Measurements from ENCODE around the gene HIGD1C. TPM values are rescaled to one million over a fixed set of nuclear protein-coding genes. Genes with fewer than 3 reads are reported as not detected.
"Not testable (repeated sequence)": the region's sequence is repeated elsewhere in the genome, so short reads cannot be mapped to it uniquely, and the experiment has no call there.

HIGD1C gene
- total RNA-seq, 2 donors from 2014 or later, result not detected

DNA sequence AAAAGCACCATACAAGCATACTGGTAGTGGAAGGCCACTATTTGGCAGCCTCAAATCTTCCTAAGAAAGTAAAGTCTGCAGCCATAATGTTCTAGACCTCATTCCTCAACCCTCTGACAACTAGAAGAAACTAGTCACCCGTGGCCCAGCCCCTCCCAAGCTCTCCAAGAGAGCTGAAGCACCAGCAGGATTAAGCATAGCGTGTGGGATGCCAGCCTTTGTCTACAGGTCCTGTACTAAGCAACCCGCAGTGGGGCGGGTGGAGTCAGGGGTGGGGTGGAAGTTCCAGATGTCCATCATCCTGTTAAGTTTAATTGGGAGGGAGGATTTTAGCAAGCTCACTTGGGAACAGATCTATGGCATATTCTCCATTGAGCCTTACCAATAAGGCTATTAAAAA lies 59.6 kb downstream of the HIGD1C start:
- H3K36me3 ChIP-seq, result no peaks in the 10 kb centered on the region
- H3K27me3 ChIP-seq, result no peaks in the 10 kb centered on the region

GRCh38 chr12:51012570-51013236 lies 60.4 kb downstream of the HIGD1C start:
- peaks cover 5% of the 10 kb centered on the region for H3K4me1 ChIP-seq
- no peaks in the 10 kb centered on the region for H3K9me3 ChIP-seq
- H3K9ac ChIP-seq (ENCODE audit: low read depth in 2 of 2, low read length in 2 of 2), result no peak overlapping the region
- H3K4me3 ChIP-seq, result no peak overlapping the region
- intact Hi-C loops (cut with DNase I), result no loop called here
- no peaks in the 10 kb centered on the region for H3K27me3 ChIP-seq
- no peak for TF ChIP-seq CTCF (IDR thresholded peaks at IDR 0.05)
- DNase-seq, result no peak
- H3K36me3 ChIP-seq, result no peaks in the 10 kb centered on the region
- H3K27ac ChIP-seq, result no peak overlapping the region

More for the DNA sequence above, 59.6 kb downstream of the HIGD1C start:
- intact Hi-C loops (cut with DNase I), result no loop called here
- no peak overlapping the region for H3K4me3 ChIP-seq
- H3K27ac ChIP-seq, result no peak overlapping the region
- DNase-seq, result no peak
- H3K4me1 ChIP-seq, result peaks cover 5% of the 10 kb centered on the region
- no peak for TF ChIP-seq CTCF (IDR thresholded peaks at IDR 0.05)
- no peaks in the 10 kb centered on the region for H3K9me3 ChIP-seq
- no peak overlapping the region for H3K9ac ChIP-seq (ENCODE audit: low read depth in 2 of 2, low read length in 2 of 2)

GRCh38 chr12:51013441-51013840 lies 61.1 kb downstream of the HIGD1C start:
- TF ChIP-seq CTCF (IDR thresholded peaks at IDR 0.05), result no peak
- H3K4me1 ChIP-seq, result peaks cover 5% of the 10 kb centered on the region
- no peaks in the 10 kb centered on the region for H3K36me3 ChIP-seq
- no peak for DNase-seq
- intact Hi-C loops (cut with DNase I), result no loop called here
- H3K27ac ChIP-seq, result no peak overlapping the region
- H3K9me3 ChIP-seq, result no peaks in the 10 kb centered on the region
- no peaks in the 10 kb centered on the region for H3K27me3 ChIP-seq
- H3K9ac ChIP-seq (ENCODE audit: low read depth in 2 of 2, low read length in 2 of 2), result no peak overlapping the region
- no peak overlapping the region for H3K4me3 ChIP-seq

DNA sequence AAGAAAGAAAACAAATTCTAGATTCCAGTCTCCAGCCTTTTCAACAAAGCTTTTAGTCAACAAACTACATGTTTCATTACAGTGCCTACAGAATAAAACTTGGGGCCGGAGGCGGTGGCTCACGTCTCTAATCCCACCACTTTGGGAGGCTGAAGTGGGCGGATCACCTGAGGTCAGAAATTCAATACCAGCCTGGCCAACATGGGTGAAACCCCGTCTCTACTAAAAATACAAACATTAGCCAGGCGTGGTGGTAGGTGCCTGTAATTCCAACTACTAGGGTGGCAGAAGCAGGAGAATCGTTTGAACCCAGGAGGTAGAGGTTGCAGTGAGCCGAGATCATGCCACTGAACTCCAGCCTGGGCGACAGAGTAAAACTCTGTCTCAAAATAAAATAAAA lies 62.1 kb downstream of the HIGD1C start:
- H3K9ac ChIP-seq (ENCODE audit: low read depth in 2 of 2, low read length in 2 of 2); intact Hi-C loops (cut with DNase I); H3K4me3 ChIP-seq; H3K9me3 ChIP-seq; H3K4me1 ChIP-seq; H3K27ac ChIP-seq; H3K36me3 ChIP-seq; H3K27me3 ChIP-seq; DNase-seq: not testable (repeated sequence)

DNA sequence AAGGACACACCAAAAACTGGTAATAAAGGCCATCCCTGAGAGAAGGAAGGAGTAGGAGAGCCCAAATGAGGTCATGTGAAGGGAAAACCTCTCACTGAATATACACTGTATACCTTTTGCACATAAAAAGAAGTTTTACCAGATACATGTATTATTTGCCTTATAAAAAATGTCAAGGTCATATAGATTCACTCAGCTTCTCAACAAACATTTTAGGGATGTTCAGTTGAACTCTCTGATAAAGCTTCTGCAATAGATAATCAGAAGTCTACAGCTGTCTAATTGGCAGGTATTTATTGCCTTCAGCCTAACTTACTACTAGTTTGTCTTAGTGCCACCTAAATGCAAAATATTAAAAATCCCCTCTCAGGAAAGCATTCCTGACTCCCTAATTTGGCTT lies 65.1 kb downstream of the HIGD1C start:
- H3K9me3 ChIP-seq, result no peaks in the 10 kb centered on the region
- H3K36me3 ChIP-seq, result no peaks in the 10 kb centered on the region
- H3K4me3 ChIP-seq, result no peak overlapping the region
- H3K27me3 ChIP-seq, result no peaks in the 10 kb centered on the region
- no peaks in the 10 kb centered on the region for H3K4me1 ChIP-seq
- intact Hi-C loops (cut with DNase I), result no loop called here
- no peak for TF ChIP-seq CTCF (IDR thresholded peaks at IDR 0.05)
- H3K9ac ChIP-seq (ENCODE audit: low read depth in 2 of 2, low read length in 2 of 2), result no peak overlapping the region
- H3K27ac ChIP-seq, result no peak overlapping the region
- DNase-seq, result no peak

GRCh38 chr12:51018956-51019355 lies 66.6 kb downstream of the HIGD1C start:
- Histone ChIP-seq H3K27ac (no peak overlapping the region), H3K9ac (ENCODE audit: low read depth in 2 of 2, low read length in 2 of 2) (no peak overlapping the region), H3K4me3 (no peak overlapping the region), H3K36me3 (no peaks in the 10 kb centered on the region), H3K4me1 (no peaks in the 10 kb centered on the region), H3K27me3 (no peaks in the 10 kb centered on the region), H3K9me3 (no peaks in the 10 kb centered on the region)
- DNase-seq, result no peak
- intact Hi-C loops (cut with DNase I), result no loop called here
- TF ChIP-seq CTCF (IDR thresholded peaks at IDR 0.05), result no peak

Data from colonic mucosa (tissue), 4 donors.